GM12892 (cell line): ENCODE results near the gene RPS16.
A peak's percentile ranks its signal among the peaks of the same experiment; 100 is the strongest.

Experiments used
- POLR2A ChIP-seq: IDR thresholded peaks from 2 replicates; pipeline ENCODE4 v1.6.1; 2011; ENCODE audit warnings: low read depth, low read length, control low read depth
- POLR2AphosphoS5 ChIP-seq: IDR thresholded peaks from 2 replicates; pipeline ENCODE4 v1.6.1; 2011; ENCODE audit warnings: low read depth, low read length, control low read depth
- TAF1 ChIP-seq: IDR thresholded peaks from 2 replicates; pipeline ENCODE4 v1.6.1; 2011; ENCODE audit warnings: low read depth, mild to moderate bottlenecking, control low read depth, low read length, borderline replicate concordance

GRCh38 chr19:39397360-39398296 lies 38.1 kb downstream of the RPS16 start:
- TF ChIP-seq POLR2A: peak; percentile 48; the same call in 1 of the 2 replicates
- TF ChIP-seq POLR2AphosphoS5: peak; percentile 67
- TF ChIP-seq TAF1: no peak
